ENCODE results near the gene PRKAB1.

DNA sequence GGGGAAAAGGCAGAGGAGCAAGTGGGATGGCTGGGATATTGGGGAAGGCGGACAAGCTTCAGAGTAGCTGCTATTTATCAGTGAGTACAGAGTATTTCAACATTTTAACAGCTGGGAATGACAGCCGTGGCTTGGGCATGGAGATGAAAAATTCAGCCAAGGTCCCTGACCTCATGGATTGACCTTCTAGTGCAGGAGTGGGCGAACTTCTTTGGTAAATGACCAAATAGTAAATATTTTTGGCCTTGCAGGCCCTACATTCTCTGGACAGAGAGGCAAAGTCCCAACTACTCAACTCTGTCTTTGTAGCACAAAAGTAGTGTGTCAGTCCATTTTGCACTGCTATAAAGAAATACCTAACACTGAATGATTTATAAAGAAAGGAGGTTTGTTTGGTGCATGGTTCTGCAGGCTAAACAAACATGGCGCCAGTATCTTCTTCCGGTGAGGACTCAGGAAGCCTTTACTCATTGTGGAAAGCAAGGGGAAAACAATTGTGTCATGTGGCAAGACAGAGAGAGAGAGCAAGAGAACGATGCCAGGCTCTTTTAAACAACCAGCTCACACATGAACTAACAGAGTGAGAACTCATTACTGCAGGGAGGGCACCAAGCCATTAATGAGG lies 40.8 kb upstream of the PRKAB1 start:
- no peak for TF ChIP-seq EZH2 (IDR thresholded peaks at IDR 0.05; ENCODE audit: insufficient read depth, low read length)
- TF ChIP-seq, protein P1, sequence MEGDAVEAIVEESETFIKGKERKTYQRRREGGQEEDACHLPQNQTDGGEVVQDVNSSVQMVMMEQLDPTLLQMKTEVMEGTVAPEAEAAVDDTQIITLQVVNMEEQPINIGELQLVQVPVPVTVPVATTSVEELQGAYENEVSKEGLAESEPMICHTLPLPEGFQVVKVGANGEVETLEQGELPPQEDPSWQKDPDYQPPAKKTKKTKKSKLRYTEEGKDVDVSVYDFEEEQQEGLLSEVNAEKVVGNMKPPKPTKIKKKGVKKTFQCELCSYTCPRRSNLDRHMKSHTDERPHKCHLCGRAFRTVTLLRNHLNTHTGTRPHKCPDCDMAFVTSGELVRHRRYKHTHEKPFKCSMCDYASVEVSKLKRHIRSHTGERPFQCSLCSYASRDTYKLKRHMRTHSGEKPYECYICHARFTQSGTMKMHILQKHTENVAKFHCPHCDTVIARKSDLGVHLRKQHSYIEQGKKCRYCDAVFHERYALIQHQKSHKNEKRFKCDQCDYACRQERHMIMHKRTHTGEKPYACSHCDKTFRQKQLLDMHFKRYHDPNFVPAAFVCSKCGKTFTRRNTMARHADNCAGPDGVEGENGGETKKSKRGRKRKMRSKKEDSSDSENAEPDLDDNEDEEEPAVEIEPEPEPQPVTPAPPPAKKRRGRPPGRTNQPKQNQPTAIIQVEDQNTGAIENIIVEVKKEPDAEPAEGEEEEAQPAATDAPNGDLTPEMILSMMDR (IDR thresholded peaks at IDR 0.05; ENCODE audit: insufficient read depth, low read depth, low read length) = no peak
